HepG2 (cell line): ENCODE measurements around the gene DMXL1. TPM values are rescaled to one million over a fixed set of nuclear protein-coding genes. Genes with fewer than 3 reads are reported as not detected.

ENCODE experiments used
- microRNA-seq: library from miRNA; unstranded; fragments of <30 nt; microRNA quantifications from one replicate; pipeline ENCODE4, GENCODE V29; 2020
- polyA plus RNA-seq, 8 experiments: library from polyadenylated mRNA; depleted of rRNA in 3 of 8; stranded (reverse) in 7 of 8; unstranded in 1 of 8; fragments of >200 nt; fragmentation: Illumina TruSeq in 4 of 8; extraction: Trizol in 4 of 8; gene quantifications; 2 replicates each; pipeline versions ENCODE4 v1.2.1 to v1.2.3, GENCODE V29; 2011 to 2016; ENCODE audit warnings: low read depth in 4 of 8, missing spikeins in 1 of 8, mixed read lengths in 1 of 8; ENCODE audit not compliant: insufficient read depth in 1 of 8
- small RNA-seq, 3 experiments: library from RNA; depleted of rRNA; stranded (forward); fragments of <200 nt; gene quantifications; one replicate each; pipeline ENCODE3, GENCODE V24; 2012; ENCODE audit warnings: low read depth in 2 of 3, low replicate concordance in 1 of 3; ENCODE audit not compliant: insufficient read length in 3 of 3, insufficient read depth in 2 of 3
- total RNA-seq, 5 experiments: library from RNA; depleted of rRNA; stranded (reverse); fragments of >200 nt; fragmentation: Illumina TruSeq; extraction: Trizol; gene quantifications; 2 replicates each; pipeline ENCODE4 v1.2.3, GENCODE V29; 2016; ENCODE audit warnings: low read depth in 1 of 5

The DMXL1 gene
- total and polyA plus RNA-seq, 2 of the 13 experiments (the other 11 are each of a cell fraction or from before 2014, with no cell fraction given): 6.9 to 18.6 TPM

Small RNA genes within 50 kb of the gene (microRNA-seq; reads per million reads assigned to microRNA genes)
- gene MIR5706: not detected

Small RNA genes within 50 kb of the gene (small RNA-seq; reads per million reads assigned to genes)
- gene LAMTOR3P2 (0 reads per million in 3 experiments), gene MIR5706 (0 to 0.97 (median 0.65) reads per million in 3 experiments), gene RNU6-701P (0 reads per million in 3 experiments)

Other genes with a start within 250 kb of the DMXL1 start
- 6.0 and 7.9 TPM in 2 replicates for gene DTWD2, start 82.5 kb upstream of the DMXL1 start, total RNA-seq (2016; rRNA removed; fragmentation: Illumina TruSeq; extraction: Trizol)
- gene DTWD2, start 82.5 kb upstream of the DMXL1 start, polyA plus RNA-seq (2011; rRNA removed): 1.1 and 1.6 TPM in 2 replicates